GM19043 (cell line): ENCODE data around the gene RSPH1.

Source experiments
- ATAC-seq: cut with Tn5 transposase; IDR thresholded peaks from one replicate; pipeline ENCODE4 v1.9.1; 2021; ENCODE audit warnings: low read depth; ENCODE audit not compliant: unreplicated experiment

Gene RSPH1

GRCh38 chr21:42513985-42514882 is 18.2 kb upstream of the RSPH1 start:
- no peak for ATAC-seq

- no peak for ATAC-seq
Measured at GRCh38 chr21:42513151-42513984, 17.3 kb upstream of the RSPH1 start, which contains the start of gene SLC37A1. SLC37A1 (plus strand) TSS chr21:42513852; CDS start chr21:42518455, 4,603 bp downstream.

- no peak for ATAC-seq
Measured at GRCh38 chr21:42512346-42513034, 16.5 kb upstream of the RSPH1 start.

GRCh38 chr21:42509244-42509643 is 13.2 kb upstream of the RSPH1 start:
- no peak for ATAC-seq

GRCh38 chr21:42508371-42508770 is 12.3 kb upstream of the RSPH1 start:
- no peak for ATAC-seq

- ATAC-seq, result no peak
Measured at GRCh38 chr21:42507418-42507817, 11.4 kb upstream of the RSPH1 start.

GRCh38 chr21:42505090-42505726 is 9.2 kb upstream of the RSPH1 start:
- peak; percentile 83 for ATAC-seq

- ATAC-seq, result no peak
Measured at GRCh38 chr21:42503711-42504110, 7.7 kb upstream of the RSPH1 start.

- no peak for ATAC-seq
Measured at GRCh38 chr21:42500736-42501135, 4.7 kb upstream of the RSPH1 start.

- ATAC-seq, result no peak
Measured at GRCh38 chr21:42500225-42500624, 4.2 kb upstream of the RSPH1 start.

GRCh38 chr21:42499444-42500112 is 3.6 kb upstream of the RSPH1 start:
- no peak for ATAC-seq

- ATAC-seq, result no peak
Measured at GRCh38 chr21:42498012-42498411, 2.0 kb upstream of the RSPH1 start.

GRCh38 chr21:42496839-42497202 is 797 bp upstream of the RSPH1 start:
- ATAC-seq, result no peak

- peak; percentile 7 for ATAC-seq
Measured at GRCh38 chr21:42495765-42496119, 282 bp downstream of the RSPH1 start.

GRCh38 chr21:42495027-42495426 is 997 bp downstream of the RSPH1 start:
- ATAC-seq, result no peak

- ATAC-seq, result no peak
Measured at GRCh38 chr21:42493109-42494060, 2.6 kb downstream of the RSPH1 start.

GRCh38 chr21:42492201-42492600 is 3.8 kb downstream of the RSPH1 start:
- ATAC-seq, result no peak

GRCh38 chr21:42491328-42491727 is 4.7 kb downstream of the RSPH1 start:
- ATAC-seq, result no peak

GRCh38 chr21:42490720-42491119 is 5.3 kb downstream of the RSPH1 start:
- no peak for ATAC-seq
